PC-3 (cell line): Measurements from ENCODE around the gene FMNL3. TPM values are rescaled to one million over a fixed set of nuclear protein-coding genes. Genes with fewer than 3 reads are reported as not detected.

Experiments
- ATAC-seq: fragments of 200-7000 bp; cut with Tn5 transposase; 2 replicates; pipeline ENCODE4 v1.9.1; 2020; ENCODE audit warnings: mild to moderate bottlenecking, moderate library complexity
- BruUV-seq: library from RNA; stranded (reverse); fragments of 400-500 nt; replicated peaks from 2 replicates; lab custom pipeline; 2021; lab: Mats Ljungman, UMichigan
- CTCF ChIA-PET: fragments of 300-600 bp; sonication (Branson Sonifier 250); formaldehyde crosslinking; loops from one replicate; lab custom pipeline; 2022; ENCODE audit warnings: antibody characterized with exemption; lab: Charles Lee
- POLR2A ChIA-PET: fragments of 300-600 bp; sonication (Branson Sonifier 250); formaldehyde crosslinking; loops from one replicate; lab custom pipeline; 2022; ENCODE audit warnings: antibody characterized with exemption; ENCODE audit not compliant: unreplicated experiment; lab: Charles Lee
- DNase-seq: peaks from one replicate; pipeline ENCODE4 v3.0.0-alpha.2; 2015
- H2AFZ ChIP-seq: fragments of 300-600 bp; sonication (generic); 2 replicates; pipeline ENCODE4 v1.6.0; 2016; ENCODE audit warnings: antibody characterized with exemption, low read length
- H3F3A ChIP-seq: fragments of 300-600 bp; sonication (generic); one replicate; pipeline ENCODE4 v1.6.0; 2017; ENCODE audit warnings: antibody characterized with exemption, low read length, control low read depth, mild to moderate bottlenecking; ENCODE audit not compliant: unreplicated experiment
- H3K27ac ChIP-seq: fragments of 300-600 bp; sonication (generic); 2 replicates; pipeline ENCODE4 v1.5.1; 2016; ENCODE audit warnings: mild to moderate bottlenecking, low read length
- H3K27me3 ChIP-seq: fragments of 300-600 bp; sonication (generic); 2 replicates; pipeline ENCODE4 v1.6.1; 2016; ENCODE audit warnings: low read length, mixed read lengths
- H3K36me3 ChIP-seq: fragments of 300-600 bp; sonication (generic); 2 replicates; pipeline ENCODE4 v1.6.1; 2016; ENCODE audit warnings: low read depth, mixed run types, low read length, mixed read lengths
- H3K4me1 ChIP-seq: fragments of 300-600 bp; sonication (generic); 2 replicates; pipeline ENCODE4 v1.5.1; 2016; ENCODE audit warnings: low read length; ENCODE audit not compliant: insufficient read depth
- H3K4me2 ChIP-seq: fragments of 300-600 bp; sonication (generic); 2 replicates; pipeline ENCODE4 v1.6.0; 2016; ENCODE audit warnings: low read length
- H3K4me3 ChIP-seq: fragments of 300-600 bp; sonication (generic); 2 replicates; pipeline ENCODE4 v1.5.1; 2016; ENCODE audit warnings: mild to moderate bottlenecking, low read length, mixed read lengths
- H3K79me2 ChIP-seq: fragments of 300-600 bp; sonication (generic); 2 replicates; pipeline ENCODE4 v1.6.1; 2017; ENCODE audit warnings: low read length, mixed read lengths
- H3K9ac ChIP-seq: fragments of 300-600 bp; sonication (generic); 2 replicates; pipeline ENCODE4 v1.6.0; 2016; ENCODE audit warnings: mild to moderate bottlenecking, low read length
- H3K9me2 ChIP-seq: fragments of 300-600 bp; sonication (generic); replicated peaks from 2 replicates; pipeline ENCODE4 v1.6.1; 2016; ENCODE audit warnings: mixed run types, low read length, mixed read lengths
- H3K9me3 ChIP-seq: fragments of 300-600 bp; sonication (generic); 2 replicates; pipeline ENCODE4 v1.6.1; 2016; ENCODE audit warnings: low read length, mixed read lengths
- H4K20me1 ChIP-seq: fragments of 300-600 bp; sonication (generic); 2 replicates; pipeline ENCODE4 v1.6.1; 2016; ENCODE audit warnings: low read length, mixed read lengths
- CTCF ChIP-seq: fragments of 300-600 bp; sonication (generic); conservative IDR thresholded peaks from 2 replicates; pipeline ENCODE4 v1.5.1; 2017; ENCODE audit warnings: antibody characterized with exemption, low read depth, mild to moderate bottlenecking, low read length
- EZH2 ChIP-seq: fragments of 300-600 bp; sonication (generic); IDR thresholded peaks from one replicate; pipeline ENCODE4 v1.6.1; 2017; ENCODE audit warnings: antibody characterized with exemption, mild to moderate bottlenecking, low read length; ENCODE audit not compliant: unreplicated experiment
- EZH2phosphoT487 ChIP-seq: fragments of 300-600 bp; sonication (generic); IDR thresholded peaks from 2 replicates; pipeline ENCODE4 v1.6.1; 2018; ENCODE audit warnings: mild to moderate bottlenecking, antibody characterized with exemption, low read length, borderline replicate concordance
- intact Hi-C: fragments of 100-400 bp; cut with micrococcal nuclease; formaldehyde crosslinking; loops from 2 replicates; pipeline ENCODE4 v1.9.0; 2023
- total RNA-seq: library from RNA; depleted of rRNA; stranded (reverse); fragments of >200 nt; gene quantifications from 2 replicates; pipeline ENCODE4 v1.2.3, GENCODE V29; 2014

FMNL3 gene
- total RNA-seq, 1 experiment from 2014 or later: 6.2 TPM

GRCh38 chr12:49671031-49671765 lies 36.0 kb downstream of the FMNL3 start:
- no peaks in the 10 kb centered on the region for H3K4me1 ChIP-seq
- H3K36me3 ChIP-seq: no peaks in the 10 kb centered on the region
- H3K4me3 ChIP-seq: no peak overlapping the region
- no peaks in the 10 kb centered on the region for H3K9me2 ChIP-seq
- ChIA-PET POLR2A (no interaction called here), CTCF (no interaction called here)
- no peak for ATAC-seq
- BruUV-seq: no TSS peak
- no peak overlapping the region for H3K9ac ChIP-seq
- H2AFZ ChIP-seq: no peak overlapping the region
- no peaks in the 10 kb centered on the region for H3F3A ChIP-seq
- TF ChIP-seq EZH2phosphoT487 (no peak), EZH2 (no peak), CTCF (no peak)
- intact Hi-C loops: no loop called here
- H4K20me1 ChIP-seq: no peaks in the 10 kb centered on the region
- H3K79me2 ChIP-seq: no peaks in the 10 kb centered on the region
- no peak overlapping the region for H3K27ac ChIP-seq
- DNase-seq: no peak
- H3K4me2 ChIP-seq: no peak overlapping the region
- H3K27me3 ChIP-seq: no peaks in the 10 kb centered on the region
- no peaks in the 10 kb centered on the region for H3K9me3 ChIP-seq

DNA sequence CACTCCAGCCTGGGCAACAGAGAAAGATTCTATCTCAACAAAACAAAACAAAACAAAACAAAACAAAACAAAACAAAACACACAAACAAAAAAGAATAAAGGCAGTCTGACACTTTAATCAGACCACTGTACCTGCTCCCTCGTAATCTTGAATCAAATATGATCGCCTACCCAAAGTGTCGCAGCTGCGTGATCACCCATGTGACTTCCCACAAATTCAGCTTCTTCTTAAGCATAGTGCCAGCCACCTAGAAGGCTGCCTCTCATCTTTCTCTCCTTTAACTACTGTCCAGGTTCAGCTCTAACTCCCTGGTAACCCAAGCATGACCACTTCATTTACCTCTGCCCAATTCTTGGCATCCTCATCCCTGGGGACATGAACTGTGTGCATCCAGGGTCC lies 37.4 kb downstream of the FMNL3 start:
- intact Hi-C loops: no loop called here
- H3K9me3 ChIP-seq: no peaks in the 10 kb centered on the region
- no peaks in the 10 kb centered on the region for H3K36me3 ChIP-seq
- H4K20me1 ChIP-seq: no peaks in the 10 kb centered on the region
- no peak overlapping the region for H3K9ac ChIP-seq
- ChIA-PET POLR2A (no interaction called here), CTCF (no interaction called here)
- H3K9me2 ChIP-seq: no peaks in the 10 kb centered on the region
- no peaks in the 10 kb centered on the region for H3F3A ChIP-seq
- no peak overlapping the region for H2AFZ ChIP-seq
- DNase-seq (no peak), ATAC-seq (no peak)
- no TSS peak for BruUV-seq
- H3K4me2 ChIP-seq: no peak overlapping the region
- no peaks in the 10 kb centered on the region for H3K4me1 ChIP-seq
- H3K27me3 ChIP-seq: no peaks in the 10 kb centered on the region
- no peaks in the 10 kb centered on the region for H3K79me2 ChIP-seq
- no peak overlapping the region for H3K27ac ChIP-seq
- H3K4me3 ChIP-seq: no peak overlapping the region
- TF ChIP-seq EZH2 (no peak), EZH2phosphoT487 (no peak), CTCF (no peak)

DNA sequence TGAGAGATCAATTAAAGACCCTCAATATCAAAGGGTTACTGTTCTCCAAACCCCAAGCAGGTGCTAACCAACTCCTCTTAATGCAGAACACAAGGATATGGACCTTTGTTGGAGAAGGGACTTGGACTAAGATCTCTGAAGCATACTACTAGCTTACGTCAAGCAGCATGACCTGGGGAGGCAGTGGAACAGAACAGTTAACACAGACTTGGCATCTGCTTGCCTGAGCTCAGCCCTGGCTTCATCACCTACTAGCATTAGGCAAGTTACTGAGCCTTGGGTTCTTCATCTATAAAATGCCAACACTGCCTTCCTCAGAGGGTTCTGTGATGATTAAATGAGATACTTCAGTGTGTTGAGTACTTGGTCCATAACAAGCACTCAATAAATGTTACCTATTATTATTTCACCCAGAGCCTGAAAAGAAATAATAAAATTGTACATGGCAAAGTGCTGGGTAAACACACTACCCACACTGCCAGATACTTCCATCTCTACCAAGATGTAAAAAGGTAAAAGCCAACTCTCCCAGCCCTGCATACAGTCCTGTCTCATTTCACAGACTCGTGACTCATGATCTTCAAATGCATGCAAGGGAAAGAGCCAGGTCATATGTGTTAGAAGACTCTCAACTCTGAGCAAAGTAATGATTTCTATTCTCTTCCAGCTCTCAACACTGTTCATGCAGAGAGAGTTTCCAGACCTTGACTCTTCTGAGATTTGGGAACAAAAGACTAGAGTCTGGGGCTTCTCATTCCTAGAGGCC lies 39.7 kb downstream of the FMNL3 start:
- H2AFZ ChIP-seq: no peak overlapping the region
- no peak overlapping the region for H3K4me3 ChIP-seq
- no peak for ATAC-seq
- H3K4me1 ChIP-seq: peaks cover 7% of the 10 kb centered on the region; the same call in 1 of the 2 replicates
- no peaks in the 10 kb centered on the region for H3K79me2 ChIP-seq
- DNase-seq: no peak
- no TSS peak for BruUV-seq
- H3K27me3 ChIP-seq: no peaks in the 10 kb centered on the region
- H3K9ac ChIP-seq: no peak overlapping the region
- intact Hi-C loops: no loop called here
- no peaks in the 10 kb centered on the region for H3F3A ChIP-seq
- CTCF ChIA-PET: no interaction called here
- H3K4me2 ChIP-seq: no peak overlapping the region
- H3K36me3 ChIP-seq: no peaks in the 10 kb centered on the region
- POLR2A ChIA-PET: no interaction called here
- H3K9me2 ChIP-seq: no peaks in the 10 kb centered on the region
- TF ChIP-seq EZH2phosphoT487: no peak
- no peak for TF ChIP-seq EZH2
- no peak for TF ChIP-seq CTCF
- no peaks in the 10 kb centered on the region for H3K9me3 ChIP-seq
- H3K27ac ChIP-seq: no peak overlapping the region
- H4K20me1 ChIP-seq: no peaks in the 10 kb centered on the region
